Neutrophil (primary cell): Measurements from ENCODE around the gene CENPX.

Source experiments
- H3K27ac ChIP-seq: fragments of 200-600 bp; sonication (generic); 2 replicates; pipeline ENCODE4 v1.5.1; 2016; ENCODE audit warnings: mild to moderate bottlenecking, moderate library complexity
- H3K27me3 ChIP-seq: fragments of 200-600 bp; sonication (generic); 2 replicates; pipeline ENCODE4 v1.6.0; 2016; ENCODE audit warnings: mild to moderate bottlenecking
- H3K36me3 ChIP-seq: fragments of 200-600 bp; sonication (generic); 2 replicates; pipeline ENCODE4 v1.5.1; 2017
- H3K4me1 ChIP-seq, 2 experiments: fragments of 200-600 bp in 1 of 2; sonication (generic) in 1 of 2; 1 replicate in 1 of 2; 2 replicates in 1 of 2; pipeline versions ENCODE4 v1.5.1 to v1.6.1; 2013 to 2016; ENCODE audit warnings: low read depth in 1 of 2, low read length in 1 of 2, mild to moderate bottlenecking in 1 of 2, moderate library complexity in 1 of 2; ENCODE audit not compliant: control insufficient read depth in 1 of 2, insufficient read depth in 1 of 2
- H3K4me3 ChIP-seq, 2 experiments: fragments of 200-600 bp in 1 of 2; sonication (generic) in 1 of 2; 1 replicate in 1 of 2; 2 replicates in 1 of 2; pipeline ENCODE4 v1.5.1; 2013 to 2016; ENCODE audit warnings: low read depth in 1 of 2, low read length in 1 of 2, mild to moderate bottlenecking in 1 of 2, moderate library complexity in 1 of 2
- H3K9me3 ChIP-seq: fragments of 200-600 bp; sonication (generic); 2 replicates; pipeline ENCODE4 v1.5.1; 2016
- TF ChIP-seq, protein P1 (sequence below): fragments of 200-600 bp; sonication (generic); IDR thresholded peaks from 2 replicates; pipeline ENCODE4 v1.5.1; 2016; ENCODE audit warnings: antibody characterized with exemption

CENPX gene

DNA sequence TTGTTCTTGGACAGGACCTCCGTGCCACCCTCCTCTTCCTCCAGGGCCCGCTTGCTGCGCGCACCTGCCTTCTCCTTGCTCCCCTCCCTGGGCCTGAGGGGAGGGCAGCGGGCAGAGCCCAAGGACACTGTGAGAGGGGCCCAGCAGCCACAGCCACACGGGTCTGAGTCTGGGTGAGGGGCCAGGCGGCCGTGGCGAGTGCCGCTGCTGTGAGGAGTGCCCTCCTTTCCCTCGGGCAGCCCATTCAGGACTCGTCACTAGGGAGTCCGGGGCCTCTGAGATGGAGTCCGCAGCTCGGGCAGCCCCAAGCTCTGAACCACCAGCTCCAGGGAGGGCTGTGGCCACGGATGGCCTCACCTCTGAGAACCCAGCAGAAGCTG is 37.3 kb upstream of the CENPX start:
- TF ChIP-seq, protein P1, sequence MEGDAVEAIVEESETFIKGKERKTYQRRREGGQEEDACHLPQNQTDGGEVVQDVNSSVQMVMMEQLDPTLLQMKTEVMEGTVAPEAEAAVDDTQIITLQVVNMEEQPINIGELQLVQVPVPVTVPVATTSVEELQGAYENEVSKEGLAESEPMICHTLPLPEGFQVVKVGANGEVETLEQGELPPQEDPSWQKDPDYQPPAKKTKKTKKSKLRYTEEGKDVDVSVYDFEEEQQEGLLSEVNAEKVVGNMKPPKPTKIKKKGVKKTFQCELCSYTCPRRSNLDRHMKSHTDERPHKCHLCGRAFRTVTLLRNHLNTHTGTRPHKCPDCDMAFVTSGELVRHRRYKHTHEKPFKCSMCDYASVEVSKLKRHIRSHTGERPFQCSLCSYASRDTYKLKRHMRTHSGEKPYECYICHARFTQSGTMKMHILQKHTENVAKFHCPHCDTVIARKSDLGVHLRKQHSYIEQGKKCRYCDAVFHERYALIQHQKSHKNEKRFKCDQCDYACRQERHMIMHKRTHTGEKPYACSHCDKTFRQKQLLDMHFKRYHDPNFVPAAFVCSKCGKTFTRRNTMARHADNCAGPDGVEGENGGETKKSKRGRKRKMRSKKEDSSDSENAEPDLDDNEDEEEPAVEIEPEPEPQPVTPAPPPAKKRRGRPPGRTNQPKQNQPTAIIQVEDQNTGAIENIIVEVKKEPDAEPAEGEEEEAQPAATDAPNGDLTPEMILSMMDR: no peak
- no peaks in the 10 kb centered on the region for H3K27me3 ChIP-seq
- H3K4me3 ChIP-seq: no peak overlapping the region
- H3K27ac ChIP-seq: no peak overlapping the region
- peaks cover 8 to 9% of the 10 kb centered on the region in 2 experiments for H3K4me1 ChIP-seq
- no peaks in the 10 kb centered on the region for H3K9me3 ChIP-seq
- H3K36me3 ChIP-seq: peaks cover 86% of the 10 kb centered on the region

DNA sequence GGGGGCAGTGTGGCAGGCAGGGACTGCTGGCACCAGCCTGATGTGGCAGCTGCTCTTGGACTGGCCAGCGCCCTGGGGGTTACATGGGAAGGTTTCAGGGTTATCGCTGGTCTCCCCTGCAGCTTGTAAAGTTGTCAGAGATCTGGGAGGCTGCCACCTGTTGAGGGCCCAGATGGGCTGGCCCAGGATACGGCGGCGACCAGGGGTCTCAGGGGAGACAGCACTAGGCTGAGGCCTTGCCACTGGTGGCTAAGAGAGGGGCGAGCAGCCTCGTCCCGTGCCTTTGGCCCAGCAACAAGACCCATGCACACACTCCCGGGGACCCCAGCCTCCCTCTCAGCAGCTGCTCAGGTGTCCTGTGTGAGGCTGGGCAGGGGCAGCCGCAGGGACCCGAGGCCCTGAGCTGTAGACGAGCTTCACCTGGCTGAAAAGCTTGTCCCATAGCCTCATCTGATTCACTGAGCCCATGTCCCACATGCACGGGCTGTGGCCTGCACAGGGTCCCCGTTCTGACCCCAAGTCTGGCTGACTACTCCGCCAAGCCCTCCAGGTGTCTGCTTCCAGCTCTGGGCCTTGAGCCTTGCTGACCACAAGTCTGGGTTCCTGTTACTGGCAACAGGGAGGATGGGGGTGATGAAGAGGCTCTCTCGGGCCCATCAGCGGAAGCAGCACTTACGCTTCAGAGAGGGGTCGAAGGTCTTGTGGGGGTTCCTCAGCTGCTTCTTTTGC is 36.8 kb upstream of the CENPX start:
- Histone ChIP-seq H3K36me3 (peaks cover 91% of the 10 kb centered on the region), H3K4me3 (no peak overlapping the region), H3K4me1 (peaks cover 2 to 3% of the 10 kb centered on the region in 2 experiments)

DNA sequence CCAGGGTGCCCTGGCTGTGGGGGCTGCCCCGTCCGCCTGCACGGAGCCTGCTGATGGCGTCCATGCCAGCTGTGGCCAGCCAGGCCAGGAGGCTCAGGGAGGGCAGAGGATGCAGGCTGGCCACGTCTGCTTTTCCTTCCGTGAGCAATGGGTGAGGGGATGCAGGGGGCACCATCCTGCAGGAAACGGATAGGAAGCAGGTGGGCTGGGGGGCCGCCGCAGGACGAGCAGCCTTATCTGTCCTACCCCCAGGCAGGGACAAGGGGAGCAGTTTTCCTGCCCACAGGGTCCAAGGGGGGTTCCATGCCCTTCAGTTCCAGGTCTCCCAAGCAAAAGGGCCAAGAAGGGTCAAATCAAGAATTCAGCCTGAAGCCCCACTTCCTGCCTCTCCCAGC is 36.2 kb upstream of the CENPX start:
- Histone ChIP-seq H3K36me3 (peaks cover 97% of the 10 kb centered on the region), H3K9me3 (no peaks in the 10 kb centered on the region), H3K4me3 (no peak overlapping the region), H3K4me1 (no peaks in the 10 kb centered on the region), H3K27me3 (no peaks in the 10 kb centered on the region), H3K27ac (no peak overlapping the region)
- TF ChIP-seq, protein P1: no peak

More for the DNA sequence above, 36.8 kb upstream of the CENPX start:
- Histone ChIP-seq H3K27ac (no peak overlapping the region), H3K9me3 (no peaks in the 10 kb centered on the region), H3K27me3 (no peaks in the 10 kb centered on the region)
- TF ChIP-seq, protein P1: no peak

DNA sequence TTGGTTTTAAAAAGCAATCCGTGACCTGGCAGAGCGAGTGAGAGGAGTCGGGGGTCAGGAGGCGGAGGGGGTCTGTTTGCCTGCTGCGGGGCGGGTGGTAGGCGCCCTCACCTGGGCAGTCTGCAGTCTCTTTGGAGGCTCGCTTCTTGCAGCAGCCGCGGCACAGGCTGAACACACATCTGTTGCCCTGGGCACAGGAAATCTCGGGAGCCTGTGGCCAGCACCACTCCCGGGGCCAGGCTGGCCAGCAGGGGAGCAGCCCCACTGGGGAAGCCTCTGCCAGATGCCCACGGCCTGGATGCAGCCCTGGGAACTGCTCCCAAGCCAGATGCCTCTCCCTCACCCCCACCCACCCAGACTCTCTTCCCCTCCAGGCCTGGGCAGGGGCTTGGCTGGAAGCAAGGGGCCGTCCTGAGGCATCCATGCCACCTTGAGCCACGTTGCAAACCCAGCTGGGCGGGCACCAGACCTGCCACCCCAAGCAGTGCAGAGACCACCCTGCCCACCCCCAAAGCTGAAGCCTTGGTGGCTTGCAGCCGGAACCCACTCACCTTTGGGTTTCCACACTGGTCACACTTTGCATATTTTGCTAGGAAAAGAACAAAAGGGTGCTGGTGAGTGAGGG is 35.7 kb upstream of the CENPX start:
- Histone ChIP-seq H3K9me3 (no peaks in the 10 kb centered on the region), H3K4me1 (no peaks in the 10 kb centered on the region), H3K27ac (no peak overlapping the region), H3K27me3 (no peaks in the 10 kb centered on the region), H3K36me3 (peaks cover 97% of the 10 kb centered on the region), H3K4me3 (no peak overlapping the region)
- TF ChIP-seq, protein P1: no peak

DNA sequence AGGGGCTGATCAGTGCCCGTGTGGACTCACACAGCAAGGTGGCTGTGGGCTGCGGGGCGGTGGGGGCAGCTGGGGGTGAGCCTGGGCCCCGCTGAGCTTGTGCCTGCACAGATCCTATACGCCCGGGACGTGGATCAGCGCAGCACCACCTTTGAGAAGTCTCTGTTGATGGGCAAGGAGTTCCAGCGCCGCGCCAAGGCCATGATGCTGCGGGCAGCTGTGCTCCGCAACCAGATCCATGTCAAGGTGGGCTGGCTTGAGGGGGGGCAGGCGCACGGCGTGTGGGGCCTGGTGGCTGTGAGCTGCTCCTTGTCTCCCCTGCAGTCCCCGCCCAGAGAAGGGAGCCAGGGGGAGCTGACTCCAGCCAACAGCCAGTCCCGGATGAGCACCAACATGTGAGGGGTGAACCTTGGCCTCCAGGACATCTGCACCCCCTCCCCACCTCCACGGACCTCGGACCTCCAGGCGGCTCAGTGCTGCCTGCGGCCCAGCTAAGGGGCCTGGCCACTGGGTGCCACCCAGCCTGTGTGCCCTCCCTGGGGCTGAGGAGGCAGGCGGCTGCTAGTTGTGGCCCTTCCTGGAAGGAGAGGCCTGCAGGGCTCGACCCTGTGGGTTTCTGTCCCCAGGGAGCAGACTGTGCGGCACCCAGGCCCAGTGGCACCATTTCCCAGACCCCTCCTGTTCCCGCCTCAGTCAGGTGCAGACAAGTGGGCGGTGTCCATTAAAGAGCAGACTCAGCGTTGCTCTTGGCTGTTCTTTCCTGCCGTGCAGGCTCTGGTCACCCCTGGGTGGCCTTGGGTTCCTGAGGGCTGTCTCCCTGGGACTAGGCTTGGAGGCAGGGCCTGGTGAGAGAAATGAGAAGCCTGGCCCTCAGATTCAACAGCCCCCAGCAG is 34.3 kb upstream of the CENPX start:
- H3K4me1 ChIP-seq: peaks cover 9 to 12% of the 10 kb centered on the region in 2 experiments
- peaks cover 84% of the 10 kb centered on the region for H3K36me3 ChIP-seq
- no peaks in the 10 kb centered on the region for H3K9me3 ChIP-seq
- H3K27me3 ChIP-seq: no peaks in the 10 kb centered on the region
- H3K4me3 ChIP-seq: no peak overlapping the region
- H3K27ac ChIP-seq: no peak overlapping the region
- TF ChIP-seq, protein P1: no peak
